Aorta (tissue), 5 donors: ENCODE data around the gene PROCA1. TPM values are rescaled to one million over a fixed set of nuclear protein-coding genes. Genes with fewer than 3 reads are reported as not detected.

Source experiments
- ATAC-seq: fragments of 200-7000 bp; cut with Tn5 transposase; one replicate; pipeline ENCODE4 v1.9.1; 2022; ENCODE audit warnings: moderate library complexity; ENCODE audit not compliant: low FRiP score
- DNase-seq, 2 donors: peaks; one replicate each; pipeline ENCODE4 v3.0.0-alpha.2; 2020
- H3K27ac ChIP-seq, 2 donors: one replicate each; pipeline ENCODE4 v1.5.1; 2013; ENCODE audit warnings: low read length in 2 of 2, mild to moderate bottlenecking in 2 of 2, moderate library complexity in 2 of 2, control low read depth in 1 of 2, inconsistent platforms in 1 of 2, low read depth in 1 of 2
- H3K27me3 ChIP-seq, 2 donors: one replicate each; pipeline ENCODE4 v1.6.1; 2013; ENCODE audit warnings: control low read depth in 1 of 2, low read length in 1 of 2, mild to moderate bottlenecking in 1 of 2, moderate library complexity in 1 of 2; ENCODE audit not compliant: insufficient read depth in 2 of 2, control insufficient read depth in 1 of 2
- H3K36me3 ChIP-seq, 2 donors: one replicate each; pipeline ENCODE4 v1.6.1; 2013; ENCODE audit warnings: control low read depth in 1 of 2, low read length in 1 of 2, mild to moderate bottlenecking in 1 of 2; ENCODE audit not compliant: insufficient read depth in 2 of 2, control insufficient read depth in 1 of 2
- H3K4me1 ChIP-seq, 2 donors: one replicate each; pipeline ENCODE4 v1.6.1; 2013; ENCODE audit warnings: low read length in 2 of 2, control low read depth in 1 of 2, mild to moderate bottlenecking in 1 of 2, moderate library complexity in 1 of 2; ENCODE audit not compliant: insufficient read depth in 2 of 2, control insufficient read depth in 1 of 2
- H3K4me3 ChIP-seq, 2 donors: one replicate each; pipeline ENCODE4 v1.5.1; 2013; ENCODE audit warnings: low read length in 2 of 2, control low read depth in 1 of 2, mild to moderate bottlenecking in 1 of 2
- H3K9me3 ChIP-seq: one replicate; pipeline ENCODE4 v1.6.1; 2013; ENCODE audit warnings: mild to moderate bottlenecking, low read length; ENCODE audit not compliant: control insufficient read depth
- WGBS, 2 donors: extraction: QIAGEN DNeasy Blood & Tissue Kit; methylation state at CpG; one replicate each; pipeline ENCODE4 v1.1.7; 2013; 5-methylcytosine and 5-hydroxymethylcytosine counted together
- intact Hi-C, 2 donors: fragments of 100-400 bp; cut with DNase I; formaldehyde crosslinking; loops; one replicate each; pipeline versions ENCODE4 v1.14.2 to v1.15.0; 2022
- polyA plus RNA-seq, 2 donors: library from polyadenylated mRNA; stranded (reverse); fragments of 200-250 nt; gene quantifications; one replicate each; pipeline ENCODE4 v1.2.3, GENCODE V29; 2013
- total RNA-seq, 2 donors: library from RNA; stranded (reverse); fragmentation: NEBNext Ultra II Directional; extraction: Animal tissue kit (Norgen Biotek cat#: 25700); gene quantifications; one replicate each; pipeline ENCODE4 v1.2.1, GENCODE V29; 2021
- donor health status: healthy with polysubstance abuse.
- donor health status: Bipolar disorder and iron deficiency.
- donor health status: DM: no; HTN: no; CAD: no.
- donor health status: DM: no; HTN: no; CAD: no.
- donor health status: DM: yes; HTN: yes; CAD: no.

PROCA1 gene
- total and polyA plus RNA-seq, 4 donors = 0.78 to 6.6 (median 5.2) TPM

- Histone ChIP-seq H3K4me3 (no peak overlapping the region), H3K27me3 (no peaks in the 10 kb centered on the region), H3K9me3 (no peaks in the 10 kb centered on the region), H3K4me1 (no peaks in the 10 kb centered on the region), H3K36me3 (peaks cover 0 to 2% of the 10 kb centered on the region in 2 donors), H3K27ac (no peak overlapping the region)
- WGBS, 2 donors = 87 to 88% methylated on average over 2 of the region's 2 CpGs
- intact Hi-C loops = no loop called here
- ATAC-seq (no peak), DNase-seq (no peak)
Measured at GRCh38 chr17:28715217-28715616, 3.5 kb upstream of the PROCA1 start.

DNA sequence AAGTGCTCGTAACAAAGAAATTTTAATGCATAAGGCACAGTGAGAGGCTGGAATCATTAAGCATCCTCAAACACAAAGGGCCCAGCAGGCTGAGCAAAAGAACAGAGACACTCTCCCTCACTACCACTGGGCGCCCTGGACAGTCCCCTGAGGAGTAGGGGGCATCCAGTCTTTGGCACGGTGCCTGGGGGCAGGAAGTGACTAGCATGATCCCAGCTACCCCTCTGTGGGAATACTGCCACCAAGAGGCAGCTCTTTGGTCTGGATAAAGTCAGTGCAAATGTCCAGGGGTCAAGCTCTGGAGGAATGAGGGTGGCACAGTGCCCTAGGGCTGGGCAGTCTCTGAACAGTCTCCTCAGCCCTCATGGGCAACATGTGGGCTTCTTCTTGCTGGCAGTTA is 2.6 kb upstream of the PROCA1 start:
- DNase-seq (no peak), ATAC-seq (no peak)
- intact Hi-C loops = loop anchor here in 1 of 2 donors (5.0 kb wide), 1 partner anchor 52 kb away; the partner anchor contains the start of genes SDF2 and SUPT6H
- Histone ChIP-seq H3K36me3 (peaks cover 0 to 2% of the 10 kb centered on the region in 2 donors), H3K9me3 (no peaks in the 10 kb centered on the region), H3K27me3 (no peaks in the 10 kb centered on the region), H3K27ac (no peak overlapping the region), H3K4me1 (no peaks in the 10 kb centered on the region), H3K4me3 (no peak overlapping the region)
- WGBS, 2 donors = 91 to 92% methylated on average over 3 of the region's 3 CpGs

DNA sequence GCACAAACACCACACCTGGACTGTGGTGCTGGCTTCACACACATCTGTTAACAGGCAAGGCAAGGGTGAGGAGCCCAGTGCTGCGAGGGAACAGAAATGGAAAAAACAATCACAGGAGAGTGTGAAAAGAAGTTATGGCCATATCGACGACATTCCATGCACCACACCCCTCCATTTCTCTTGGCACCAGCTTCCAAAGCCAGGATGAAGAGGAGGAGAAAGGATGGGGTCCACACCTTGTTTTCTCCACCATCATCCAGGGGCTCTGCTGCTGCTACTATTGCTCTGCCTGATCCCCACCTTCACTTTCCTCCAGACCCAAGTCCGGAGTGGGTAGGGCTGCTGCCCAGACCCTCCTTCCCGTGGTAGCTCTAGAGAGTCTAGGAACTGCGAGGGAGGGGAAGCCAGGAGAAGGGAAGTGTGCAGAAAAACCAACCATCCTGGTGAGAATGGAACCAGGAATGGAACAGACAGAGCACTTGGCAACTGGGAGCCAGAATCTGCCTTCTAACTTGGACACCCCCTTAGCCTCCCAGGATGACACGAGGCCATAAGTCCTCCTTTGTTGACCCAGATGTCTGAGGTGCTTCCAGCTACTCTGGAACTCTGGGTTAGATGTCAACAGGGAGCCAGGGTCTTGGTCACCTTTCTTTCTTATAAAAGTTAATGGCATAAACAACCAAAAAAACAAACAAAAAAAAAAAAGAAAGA is 1.2 kb upstream of the PROCA1 start:
- Histone ChIP-seq H3K9me3 (no peaks in the 10 kb centered on the region), H3K4me3 (no peak overlapping the region), H3K27me3 (no peaks in the 10 kb centered on the region), H3K27ac (no peak overlapping the region), H3K36me3 (peaks cover 0 to 2% of the 10 kb centered on the region in 2 donors), H3K4me1 (no peaks in the 10 kb centered on the region)
- intact Hi-C loops = loop anchor here in 1 of 2 donors (5.0 kb wide), 1 partner anchor 51 kb away; the partner anchor contains the start of genes SDF2 and SUPT6H
- ATAC-seq (no peak), DNase-seq (peak in 1 of 2 donors; percentile 18)
- WGBS, 2 donors = 70% methylated on average over 7 of the region's 7 CpGs

- Histone ChIP-seq H3K4me1 (no peaks in the 10 kb centered on the region), H3K36me3 (peaks cover 0 to 2% of the 10 kb centered on the region in 2 donors), H3K4me3 (no peak overlapping the region), H3K9me3 (no peaks in the 10 kb centered on the region), H3K27me3 (no peaks in the 10 kb centered on the region), H3K27ac (no peak overlapping the region)
- WGBS, 2 donors = 45 to 47% methylated on average over 34 of the region's 34 CpGs
- intact Hi-C loops = loop anchor here in 1 of 2 donors (5.0 kb wide), 1 partner anchor 50 kb away; the partner anchor contains the start of genes SDF2 and SUPT6H
- peak; percentile 78 to 84 for DNase-seq
- ATAC-seq = peak; percentile 10
Measured at GRCh38 chr17:28712032-28712704, 480 bp upstream of the PROCA1 start.

DNA sequence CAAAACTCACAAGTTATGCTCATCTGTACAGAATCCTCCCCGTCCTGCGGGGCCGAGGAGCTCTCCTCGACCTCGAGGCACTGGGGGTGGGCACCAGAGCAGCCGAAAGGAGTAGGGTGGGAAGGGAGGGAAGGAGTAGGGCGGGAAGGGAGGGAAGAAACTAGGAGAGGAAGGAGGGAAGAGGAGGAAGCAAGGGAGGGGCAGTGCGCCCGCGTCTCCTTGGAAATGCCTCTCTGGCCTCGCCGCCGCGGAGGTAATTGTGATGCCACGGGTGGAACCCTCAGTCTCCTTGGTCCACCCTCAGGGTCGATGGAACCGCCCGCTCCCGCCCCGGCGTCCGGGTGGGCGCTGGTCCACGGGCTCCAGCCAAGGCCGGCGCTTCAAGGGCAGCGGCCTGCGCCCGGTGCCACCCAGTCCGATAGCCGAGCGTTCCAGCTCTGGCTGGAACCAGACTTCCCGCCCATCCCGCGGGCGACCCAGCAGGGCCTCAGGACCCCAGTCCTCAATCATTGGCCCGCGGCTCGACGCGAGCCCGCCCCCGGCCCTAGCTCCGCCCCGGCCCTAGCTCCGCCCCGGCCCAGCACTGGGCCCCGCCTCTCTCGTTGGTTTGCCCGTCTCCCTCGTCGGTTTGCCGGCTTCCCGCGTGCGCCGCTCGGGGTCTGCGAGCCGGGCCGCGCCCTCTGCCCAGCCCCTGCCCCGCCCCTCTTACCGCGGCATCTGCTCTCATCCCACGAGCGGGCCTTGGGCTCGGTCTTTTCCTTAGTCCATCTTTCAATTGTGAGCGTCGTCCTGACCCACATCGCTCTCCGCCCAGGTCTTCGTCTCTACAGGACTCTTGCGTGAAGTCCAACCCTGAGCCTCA is 596 bp downstream of the PROCA1 start:
- Histone ChIP-seq H3K4me3 (peak overlapping the region; percentile 1 to 12), H3K4me1 (no peaks in the 10 kb centered on the region), H3K36me3 (peaks cover 0 to 2% of the 10 kb centered on the region in 2 donors), H3K9me3 (no peaks in the 10 kb centered on the region), H3K27ac (peak overlapping the region in 1 of 2 donors; percentile 75), H3K27me3 (no peaks in the 10 kb centered on the region)
- WGBS, 2 donors = 1 to 2% methylated on average over 68 to 74 of the region's 74 CpGs
- ATAC-seq (peak; percentile 96), DNase-seq (peak; percentile 93 to 96)
- intact Hi-C loops = loop anchor here in 1 of 2 donors (5.0 kb wide), 1 partner anchor 49 kb away; the partner anchor contains the start of genes SDF2 and SUPT6H

DNA sequence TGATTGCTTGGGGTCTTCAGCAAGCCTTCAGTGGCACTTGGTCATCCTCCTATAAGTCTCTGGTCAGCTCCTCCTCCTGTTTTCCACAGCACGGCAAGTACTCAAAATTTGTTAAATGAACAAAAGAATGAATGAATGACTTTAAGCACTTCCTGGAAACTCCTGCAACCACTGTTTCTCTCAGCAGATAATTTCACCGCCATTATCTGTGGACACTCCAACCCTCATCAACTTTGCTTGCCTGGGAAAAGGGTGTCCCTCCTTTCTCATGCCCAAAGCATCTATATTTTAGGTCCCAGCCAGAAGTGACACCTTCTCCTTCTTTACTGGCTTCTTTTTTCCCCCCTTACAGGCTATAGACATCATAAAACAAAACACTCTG is 4.4 kb downstream of the PROCA1 start:
- 75 to 81% methylated on average over 2 of the region's 2 CpGs for WGBS, 2 donors
- Histone ChIP-seq H3K27ac (no peak overlapping the region), H3K4me3 (no peak overlapping the region), H3K4me1 (no peaks in the 10 kb centered on the region), H3K9me3 (no peaks in the 10 kb centered on the region), H3K36me3 (no peaks in the 10 kb centered on the region), H3K27me3 (no peaks in the 10 kb centered on the region)
- DNase-seq (no peak), ATAC-seq (no peak)
- intact Hi-C loops = no loop called here

DNA sequence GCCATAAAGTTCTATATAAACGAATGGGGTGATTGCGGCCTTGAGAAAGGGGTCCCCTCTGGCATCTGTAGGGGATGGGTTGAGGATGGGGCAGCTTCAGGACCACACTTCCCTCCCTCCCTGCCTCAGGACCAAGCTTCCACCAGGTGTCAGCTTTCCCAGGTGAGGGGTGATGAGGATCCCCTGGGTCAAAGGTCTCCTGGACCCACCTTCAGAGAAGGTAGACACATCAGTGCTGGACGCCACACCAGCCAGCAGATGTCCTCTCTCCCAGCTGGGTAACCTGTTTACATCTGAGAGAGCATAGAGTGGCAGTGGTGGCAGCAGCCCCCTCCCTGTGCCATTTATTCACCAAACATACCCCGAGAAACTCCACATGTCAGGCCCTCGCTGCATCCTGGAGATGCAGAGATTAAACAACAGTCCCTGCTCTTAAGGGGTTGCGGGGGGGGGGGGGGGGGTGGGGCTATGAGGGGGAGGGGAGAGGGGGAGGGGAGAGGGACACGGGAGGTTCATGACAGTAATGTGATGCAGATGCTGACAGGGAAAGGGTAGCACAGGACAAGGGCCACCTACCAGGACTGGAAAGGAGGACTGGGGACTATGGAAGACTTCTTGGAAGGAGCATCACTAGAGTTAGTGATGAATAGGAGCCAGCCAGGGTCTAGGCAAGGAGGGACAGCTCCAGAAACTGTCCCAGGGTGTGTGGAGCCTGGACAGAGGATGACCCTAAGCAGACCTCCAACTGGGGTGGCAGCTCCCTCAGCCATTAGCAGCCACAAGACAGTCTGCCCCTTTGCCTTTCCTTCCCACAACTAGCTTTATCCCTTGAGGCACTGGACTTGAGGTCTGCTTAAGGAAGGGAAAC is 5.0 kb downstream of the PROCA1 start:
- H3K27me3 ChIP-seq = no peaks in the 10 kb centered on the region
- H3K27ac ChIP-seq = no peak overlapping the region
- no peak overlapping the region for H3K4me3 ChIP-seq
- no peak for DNase-seq
- no peaks in the 10 kb centered on the region for H3K4me1 ChIP-seq
- WGBS, 2 donors = 58 to 61% methylated on average over 6 of the region's 7 CpGs
- no peak for ATAC-seq
- intact Hi-C loops = no loop called here
- no peaks in the 10 kb centered on the region for H3K36me3 ChIP-seq
- H3K9me3 ChIP-seq = no peaks in the 10 kb centered on the region
